ENCODE data around the gene HES1.

The HES1 gene

DNA sequence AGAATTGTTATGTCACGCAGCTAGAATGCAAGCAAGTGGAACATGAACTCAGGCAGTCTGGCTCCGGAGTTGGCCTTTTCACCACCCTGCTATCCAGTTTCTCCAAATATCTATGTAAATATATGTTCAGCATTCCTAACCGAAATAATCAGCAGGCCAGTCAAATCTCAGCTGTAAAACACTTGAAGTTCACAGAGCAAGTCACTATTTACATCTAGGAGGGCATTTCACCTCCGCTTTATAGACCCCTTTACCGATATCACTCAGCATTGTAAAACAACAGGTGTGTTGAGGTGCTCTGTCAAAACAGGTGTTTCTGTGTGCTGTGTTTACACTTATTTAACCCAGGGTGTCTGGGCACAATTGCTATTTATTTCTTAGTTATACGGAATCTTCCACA, 12.2 kb upstream of the HES1 start:
- H3K4me3 ChIP-seq (ENCODE audit: insufficient read depth, low read length, poor library complexity, severe bottlenecking) = no peak overlapping the region
- no peak overlapping the region for H2AFZ ChIP-seq (ENCODE audit: low read depth, low read length, severe bottlenecking)
- H3K9me2 ChIP-seq (replicated peaks; ENCODE audit: insufficient read depth, low read length) = no peaks in the 10 kb centered on the region
- no peak overlapping the region for H3K27ac ChIP-seq (ENCODE audit: low read depth, low read length)
- H4K20me1 ChIP-seq (ENCODE audit: low read depth, low read length) = no peaks in the 10 kb centered on the region
- H3K9ac ChIP-seq (ENCODE audit: low read length) = no peak overlapping the region
- H3K79me2 ChIP-seq (ENCODE audit: insufficient read depth, low read length) = no peaks in the 10 kb centered on the region
- no peaks in the 10 kb centered on the region for H3K36me3 ChIP-seq (ENCODE audit: low read length)
- TF ChIP-seq, protein P1, sequence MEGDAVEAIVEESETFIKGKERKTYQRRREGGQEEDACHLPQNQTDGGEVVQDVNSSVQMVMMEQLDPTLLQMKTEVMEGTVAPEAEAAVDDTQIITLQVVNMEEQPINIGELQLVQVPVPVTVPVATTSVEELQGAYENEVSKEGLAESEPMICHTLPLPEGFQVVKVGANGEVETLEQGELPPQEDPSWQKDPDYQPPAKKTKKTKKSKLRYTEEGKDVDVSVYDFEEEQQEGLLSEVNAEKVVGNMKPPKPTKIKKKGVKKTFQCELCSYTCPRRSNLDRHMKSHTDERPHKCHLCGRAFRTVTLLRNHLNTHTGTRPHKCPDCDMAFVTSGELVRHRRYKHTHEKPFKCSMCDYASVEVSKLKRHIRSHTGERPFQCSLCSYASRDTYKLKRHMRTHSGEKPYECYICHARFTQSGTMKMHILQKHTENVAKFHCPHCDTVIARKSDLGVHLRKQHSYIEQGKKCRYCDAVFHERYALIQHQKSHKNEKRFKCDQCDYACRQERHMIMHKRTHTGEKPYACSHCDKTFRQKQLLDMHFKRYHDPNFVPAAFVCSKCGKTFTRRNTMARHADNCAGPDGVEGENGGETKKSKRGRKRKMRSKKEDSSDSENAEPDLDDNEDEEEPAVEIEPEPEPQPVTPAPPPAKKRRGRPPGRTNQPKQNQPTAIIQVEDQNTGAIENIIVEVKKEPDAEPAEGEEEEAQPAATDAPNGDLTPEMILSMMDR (IDR thresholded peaks at IDR 0.05; ENCODE audit: insufficient read depth, low read length, poor library complexity, severe bottlenecking) = no peak
- TF ChIP-seq EZH2phosphoT487 (conservative IDR thresholded peaks at IDR 0.05; ENCODE audit: low read length) = no peak
- H3F3A ChIP-seq (ENCODE audit: insufficient read depth) = no peaks in the 10 kb centered on the region
- H3K9me3 ChIP-seq (ENCODE audit: insufficient read depth, low read length) = no peaks in the 10 kb centered on the region
- no peak overlapping the region for H3K4me2 ChIP-seq (ENCODE audit: low read depth, low read length, poor library complexity, severe bottlenecking)
- no peaks in the 10 kb centered on the region for H3K27me3 ChIP-seq (ENCODE audit: low read length)

DNA sequence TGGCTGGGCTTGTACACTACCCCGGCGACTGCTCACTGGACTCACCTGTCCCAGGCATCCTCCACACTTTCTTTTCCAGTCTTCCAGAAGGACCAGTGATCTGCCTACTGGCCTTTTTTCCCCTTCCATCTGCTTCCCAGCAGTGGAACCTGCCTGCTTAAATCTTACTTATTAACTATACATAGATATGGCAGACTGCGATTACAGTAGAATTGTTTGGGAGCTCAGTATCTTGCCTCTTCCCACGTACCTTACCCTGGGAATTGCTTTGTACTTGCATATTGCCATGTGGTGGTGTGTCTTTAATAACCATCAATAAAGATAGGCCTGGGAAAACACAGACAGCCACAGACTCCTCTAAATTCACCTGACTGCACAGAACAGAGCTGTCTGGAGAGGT, 11.8 kb upstream of the HES1 start:
- H3K4me3 ChIP-seq (ENCODE audit: insufficient read depth, low read length, poor library complexity, severe bottlenecking) = no peak overlapping the region
- H3K79me2 ChIP-seq (ENCODE audit: insufficient read depth, low read length) = no peaks in the 10 kb centered on the region
- H3K4me2 ChIP-seq (ENCODE audit: low read depth, low read length, poor library complexity, severe bottlenecking) = no peak overlapping the region
- H3K9me2 ChIP-seq (replicated peaks; ENCODE audit: insufficient read depth, low read length) = no peaks in the 10 kb centered on the region
- H3K27me3 ChIP-seq (ENCODE audit: low read length) = no peaks in the 10 kb centered on the region
- no peaks in the 10 kb centered on the region for H3K9me3 ChIP-seq (ENCODE audit: insufficient read depth, low read length)
- H3F3A ChIP-seq (ENCODE audit: insufficient read depth) = no peaks in the 10 kb centered on the region
- H3K36me3 ChIP-seq (ENCODE audit: low read length) = no peaks in the 10 kb centered on the region
- TF ChIP-seq, protein P1 (IDR thresholded peaks at IDR 0.05; ENCODE audit: insufficient read depth, low read length, poor library complexity, severe bottlenecking) = no peak
- no peak for TF ChIP-seq EZH2phosphoT487 (conservative IDR thresholded peaks at IDR 0.05; ENCODE audit: low read length)
- H3K9ac ChIP-seq (ENCODE audit: low read length) = no peak overlapping the region
- H3K27ac ChIP-seq (ENCODE audit: low read depth, low read length) = no peak overlapping the region
- no peaks in the 10 kb centered on the region for H4K20me1 ChIP-seq (ENCODE audit: low read depth, low read length)
- H2AFZ ChIP-seq (ENCODE audit: low read depth, low read length, severe bottlenecking) = no peak overlapping the region

DNA sequence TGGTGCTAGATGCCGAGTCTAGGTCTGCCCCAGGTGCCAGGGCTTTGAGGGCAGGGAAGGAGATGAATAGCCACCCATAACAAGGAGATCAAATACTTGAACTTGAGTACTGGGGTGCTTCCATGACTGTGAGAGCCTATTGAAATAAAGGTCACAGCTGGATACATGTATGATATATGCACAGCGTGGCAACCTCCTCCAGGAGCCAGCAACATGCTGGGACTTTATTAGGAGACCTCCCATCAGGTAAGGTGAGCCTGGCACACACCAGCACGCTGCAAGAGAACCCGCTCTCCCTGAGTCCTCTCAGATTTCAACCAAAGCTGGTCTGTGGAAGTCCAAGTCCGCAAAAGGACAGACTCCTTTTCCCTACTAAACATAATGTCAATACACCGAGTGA, 10.5 kb upstream of the HES1 start:
- no peak overlapping the region for H3K4me2 ChIP-seq (ENCODE audit: low read depth, low read length, poor library complexity, severe bottlenecking)
- no peaks in the 10 kb centered on the region for H3K79me2 ChIP-seq (ENCODE audit: insufficient read depth, low read length)
- no peak overlapping the region for H3K4me3 ChIP-seq (ENCODE audit: insufficient read depth, low read length, poor library complexity, severe bottlenecking)
- 0 out of 2 replicates have a peak, but pooled peaks cover under 1% of the 10 kb centered on the region for H3F3A ChIP-seq (ENCODE audit: insufficient read depth)
- TF ChIP-seq, protein P1 (IDR thresholded peaks at IDR 0.05; ENCODE audit: insufficient read depth, low read length, poor library complexity, severe bottlenecking) = no peak
- no peak for TF ChIP-seq EZH2phosphoT487 (conservative IDR thresholded peaks at IDR 0.05; ENCODE audit: low read length)
- H3K9me3 ChIP-seq (ENCODE audit: insufficient read depth, low read length) = no peaks in the 10 kb centered on the region
- no peak overlapping the region for H3K27ac ChIP-seq (ENCODE audit: low read depth, low read length)
- H3K9ac ChIP-seq (ENCODE audit: low read length) = no peak overlapping the region
- no peaks in the 10 kb centered on the region for H3K27me3 ChIP-seq (ENCODE audit: low read length)
- H4K20me1 ChIP-seq (ENCODE audit: low read depth, low read length) = no peaks in the 10 kb centered on the region
- H3K9me2 ChIP-seq (replicated peaks; ENCODE audit: insufficient read depth, low read length) = no peaks in the 10 kb centered on the region
- H2AFZ ChIP-seq (ENCODE audit: low read depth, low read length, severe bottlenecking) = no peak overlapping the region
- H3K36me3 ChIP-seq (ENCODE audit: low read length) = no peaks in the 10 kb centered on the region

All from SU-DHL-6 (cell line).